CD4-positive, alpha-beta T cell (primary cell): Measurements from ENCODE around the gene TMEM256. TPM values are rescaled to one million over a fixed set of nuclear protein-coding genes. Genes with fewer than 3 reads are reported as not detected.
"Not testable (repeated sequence)": the region's sequence is repeated elsewhere in the genome, so short reads cannot be mapped to it uniquely, and the experiment has no call there.

Source experiments
- ATAC-seq: fragments of 200-7000 bp; cut with Tn5 transposase; one replicate; pipeline ENCODE4 v1.10.0; 2022; ENCODE audit warnings: mild to moderate bottlenecking; ENCODE audit not compliant: poor library complexity
- CTCF ChIA-PET: fragments of 350-600 bp; sonication (Branson Sonifier 250); formaldehyde crosslinking; loops from one replicate; lab custom pipeline; 2021; ENCODE audit warnings: antibody characterized with exemption, inconsistent platforms; lab: Charles Lee
- POLR2A ChIA-PET: fragments of 350-600 bp; sonication (Branson Sonifier 250); formaldehyde crosslinking; loops from one replicate; lab custom pipeline; 2021; ENCODE audit warnings: antibody characterized with exemption, inconsistent platforms; lab: Charles Lee
- DNase-seq, 14 experiments: peaks; one replicate each; pipeline ENCODE4 v3.0.0-alpha.2; 2013 to 2020; ENCODE audit warnings: mixed read lengths in 2 of 14
- H3K27ac ChIP-seq, 2 donors: one replicate each; pipeline versions ENCODE4 v1.5.1 to v1.7.0; 2013; ENCODE audit warnings: low read length in 2 of 2, low read depth in 1 of 2, mild to moderate bottlenecking in 1 of 2
- H3K27me3 ChIP-seq, 2 experiments: 1 replicate in 1 of 2; 2 replicates in 1 of 2; pipeline versions ENCODE4 v1.6.1 to v1.7.0; 2013; ENCODE audit warnings: low read length in 2 of 2, control low read depth in 1 of 2, mild to moderate bottlenecking in 1 of 2, moderate library complexity in 1 of 2; ENCODE audit not compliant: insufficient read depth in 2 of 2, control insufficient read depth in 1 of 2
- H3K36me3 ChIP-seq: one replicate; pipeline ENCODE4 v1.6.1; 2013; ENCODE audit warnings: low read length, control low read depth; ENCODE audit not compliant: insufficient read depth
- H3K4me1 ChIP-seq: one replicate; pipeline ENCODE4 v1.6.1; 2013; ENCODE audit warnings: low read length, control low read depth; ENCODE audit not compliant: insufficient read depth
- H3K4me3 ChIP-seq: one replicate; pipeline ENCODE4 v1.5.1; 2013; ENCODE audit warnings: mild to moderate bottlenecking, low read length, moderate library complexity
- H3K9me3 ChIP-seq, 2 experiments: 1 replicate in 1 of 2; 2 replicates in 1 of 2; pipeline versions ENCODE4 v1.6.1 to v1.7.0; 2013; ENCODE audit warnings: low read length in 2 of 2, mild to moderate bottlenecking in 2 of 2, control low read depth in 1 of 2, moderate library complexity in 1 of 2; ENCODE audit not compliant: control insufficient read depth in 1 of 2, insufficient read depth in 1 of 2
- H3K27ac Mint-ChIP-seq: one replicate; pipeline ENCODE4 v1.8.0; 2020; ENCODE audit warnings: mixed read lengths
- H3K27me3 Mint-ChIP-seq: one replicate; pipeline ENCODE4 v1.8.0; 2021; ENCODE audit warnings: mixed read lengths
- H3K36me3 Mint-ChIP-seq: one replicate; pipeline ENCODE4 v1.8.0; 2021; ENCODE audit warnings: low read depth, mixed read lengths
- H3K4me1 Mint-ChIP-seq: one replicate; pipeline ENCODE4 v1.8.0; 2021; ENCODE audit warnings: low read depth, mixed read lengths
- H3K4me3 Mint-ChIP-seq: one replicate; pipeline ENCODE4 v1.8.0; 2020; ENCODE audit warnings: mild to moderate bottlenecking, mixed read lengths
- H3K9me3 Mint-ChIP-seq: one replicate; pipeline ENCODE4 v1.8.0; 2020; ENCODE audit warnings: mixed read lengths
- intact Hi-C, 2 experiments: fragments of 100-400 bp; cut with DNase I in 1 of 2; cut with micrococcal nuclease in 1 of 2; formaldehyde crosslinking; loops; one replicate each; pipeline versions ENCODE4 v1.15.1 to v1.9.0; 2023 to 2025; cut with DNase I, micrococcal nuclease
- total RNA-seq, 174 experiments: library from RNA in 2 of 174; stranded (reverse) in 2 of 174; gene quantifications; one replicate each; pipeline ENCODE4 v1.2.3 and lab custom pipeline; 2021 to 2026
- TF ChIP-seq, protein P1 (sequence below): fragments of 200-600 bp; IDR thresholded peaks from one replicate; pipeline ENCODE4 v1.8.0; 2022; ENCODE audit warnings: antibody characterized with exemption, mild to moderate bottlenecking

Gene TMEM256
- total RNA-seq, 2 experiments from 2014 or later = 29.0 to 29.4 TPM

DNA sequence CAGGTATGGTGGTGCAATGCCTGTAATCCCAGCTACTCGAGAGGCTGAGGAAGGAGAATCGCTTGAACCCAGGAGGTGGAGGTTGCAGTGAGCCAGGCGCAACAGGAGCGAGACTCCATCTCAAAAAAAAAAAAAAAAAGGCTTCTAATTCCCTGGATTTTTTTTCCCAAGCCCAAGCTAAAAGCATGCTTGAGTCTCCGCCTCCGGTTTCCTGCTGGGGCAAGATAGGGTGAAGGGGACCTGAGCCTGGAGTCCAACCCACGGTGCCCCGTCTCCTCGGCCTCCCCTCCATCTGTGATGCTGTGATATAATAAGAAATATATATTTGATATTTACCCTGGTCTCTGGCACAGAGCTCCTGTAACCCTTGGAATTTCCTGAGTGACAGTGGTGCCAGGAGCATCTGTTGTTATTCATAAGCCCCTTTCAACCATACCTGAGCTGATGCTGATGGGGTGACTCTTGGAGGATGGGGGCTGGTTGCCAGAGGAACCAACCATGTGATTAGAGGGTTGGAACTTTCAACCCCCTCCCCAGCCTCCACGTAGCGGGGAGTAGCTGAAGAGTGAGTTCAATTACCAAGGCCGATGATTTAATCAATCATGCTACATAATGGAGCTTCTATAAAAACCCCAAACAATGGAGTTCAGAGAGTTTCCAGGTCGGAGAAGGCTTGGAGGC, 35.8 kb downstream of the TMEM256 start:
- H3K4me3 Mint-ChIP-seq = no peak overlapping the region
- no peaks in the 10 kb centered on the region for H3K4me1 Mint-ChIP-seq
- Histone ChIP-seq H3K27me3 (no peaks in the 10 kb centered on the region), H3K36me3 (no peaks in the 10 kb centered on the region), H3K4me3 (no peak overlapping the region), H3K27ac (no peak overlapping the region), H3K9me3 (no peaks in the 10 kb centered on the region), H3K4me1 (no peaks in the 10 kb centered on the region)
- no peaks in the 10 kb centered on the region for H3K9me3 Mint-ChIP-seq
- DNase-seq (no peak), ATAC-seq (no peak)
- intact Hi-C loops = no loop called here
- H3K36me3 Mint-ChIP-seq = no peaks in the 10 kb centered on the region
- H3K27me3 Mint-ChIP-seq = no peaks in the 10 kb centered on the region
- ChIA-PET CTCF (no interaction called here), POLR2A (interaction anchor here (1.3 to 1.4 kb wide), 2 partner anchors 15 to 36 kb away, joined by 4 to 5 read pairs; partner anchors contain the start of gene TMEM256)
- TF ChIP-seq, protein P1, sequence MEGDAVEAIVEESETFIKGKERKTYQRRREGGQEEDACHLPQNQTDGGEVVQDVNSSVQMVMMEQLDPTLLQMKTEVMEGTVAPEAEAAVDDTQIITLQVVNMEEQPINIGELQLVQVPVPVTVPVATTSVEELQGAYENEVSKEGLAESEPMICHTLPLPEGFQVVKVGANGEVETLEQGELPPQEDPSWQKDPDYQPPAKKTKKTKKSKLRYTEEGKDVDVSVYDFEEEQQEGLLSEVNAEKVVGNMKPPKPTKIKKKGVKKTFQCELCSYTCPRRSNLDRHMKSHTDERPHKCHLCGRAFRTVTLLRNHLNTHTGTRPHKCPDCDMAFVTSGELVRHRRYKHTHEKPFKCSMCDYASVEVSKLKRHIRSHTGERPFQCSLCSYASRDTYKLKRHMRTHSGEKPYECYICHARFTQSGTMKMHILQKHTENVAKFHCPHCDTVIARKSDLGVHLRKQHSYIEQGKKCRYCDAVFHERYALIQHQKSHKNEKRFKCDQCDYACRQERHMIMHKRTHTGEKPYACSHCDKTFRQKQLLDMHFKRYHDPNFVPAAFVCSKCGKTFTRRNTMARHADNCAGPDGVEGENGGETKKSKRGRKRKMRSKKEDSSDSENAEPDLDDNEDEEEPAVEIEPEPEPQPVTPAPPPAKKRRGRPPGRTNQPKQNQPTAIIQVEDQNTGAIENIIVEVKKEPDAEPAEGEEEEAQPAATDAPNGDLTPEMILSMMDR = no peak
- no peak overlapping the region for H3K27ac Mint-ChIP-seq

GRCh38 chr17:7367083-7367482, 36.8 kb downstream of the TMEM256 start:
- no peak for ATAC-seq
- H3K36me3 Mint-ChIP-seq = no peaks in the 10 kb centered on the region
- no peaks in the 10 kb centered on the region for H3K36me3 ChIP-seq
- H3K9me3 Mint-ChIP-seq = no peaks in the 10 kb centered on the region
- no peak overlapping the region for H3K27ac Mint-ChIP-seq
- no peak overlapping the region for H3K4me3 ChIP-seq
- POLR2A ChIA-PET = no interaction called here
- intact Hi-C loops = no loop called here
- H3K4me1 Mint-ChIP-seq = no peaks in the 10 kb centered on the region
- no peaks in the 10 kb centered on the region for H3K27me3 Mint-ChIP-seq
- TF ChIP-seq, protein P1 = no peak
- DNase-seq = no peak
- no peaks in the 10 kb centered on the region for H3K27me3 ChIP-seq
- no peaks in the 10 kb centered on the region for H3K4me1 ChIP-seq
- CTCF ChIA-PET = no interaction called here
- H3K9me3 ChIP-seq = no peaks in the 10 kb centered on the region
- no peak overlapping the region for H3K4me3 Mint-ChIP-seq
- H3K27ac ChIP-seq = no peak overlapping the region

DNA sequence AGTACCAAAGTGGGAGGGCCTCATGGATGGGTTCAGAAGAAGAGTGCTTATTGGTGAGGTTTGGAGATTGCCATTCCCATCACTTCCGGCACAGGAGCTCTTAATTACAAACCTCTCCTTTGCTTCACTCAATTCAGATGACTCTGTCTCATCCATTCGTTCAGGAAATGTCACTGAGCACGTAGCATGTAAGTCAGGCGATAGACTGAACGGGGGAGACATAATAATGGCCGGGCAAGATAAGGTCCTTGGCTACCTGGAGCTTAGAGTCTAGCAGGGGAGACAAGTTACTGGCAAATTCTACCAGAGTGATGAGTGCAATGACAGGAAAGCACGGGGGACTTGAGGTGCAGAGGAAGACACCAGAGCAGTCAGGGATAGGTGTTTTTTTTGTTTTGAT, 37.9 kb downstream of the TMEM256 start:
- H3K9me3 ChIP-seq, H3K4me3 ChIP-seq, H3K27ac ChIP-seq, H3K27me3 ChIP-seq, ATAC-seq, H3K27me3 Mint-ChIP-seq, CTCF ChIA-PET, POLR2A ChIA-PET, DNase-seq, H3K27ac Mint-ChIP-seq, intact Hi-C loops, H3K4me3 Mint-ChIP-seq, H3K4me1 ChIP-seq, H3K36me3 ChIP-seq, H3K9me3 Mint-ChIP-seq, H3K4me1 Mint-ChIP-seq, H3K36me3 Mint-ChIP-seq: not testable (repeated sequence)

DNA sequence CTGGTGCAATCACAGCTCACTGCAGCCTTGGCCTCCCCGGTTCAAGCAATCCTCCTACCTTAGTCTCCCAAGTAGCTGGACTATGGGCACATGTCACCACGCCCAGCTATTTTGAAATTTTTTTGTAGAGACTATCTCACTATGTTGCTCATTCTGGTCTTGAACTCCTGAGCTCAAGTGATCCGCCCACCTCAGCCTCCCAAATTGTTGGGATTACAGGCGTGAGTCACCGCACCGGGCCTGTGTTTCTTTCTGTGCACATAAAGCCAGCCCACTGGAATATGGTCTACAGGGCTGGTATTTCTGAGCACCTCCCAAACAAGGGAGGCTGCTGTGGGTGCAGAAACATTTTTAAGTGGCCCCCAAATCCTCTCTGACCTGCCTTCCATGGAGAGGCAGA, 40.6 kb downstream of the TMEM256 start:
- CTCF ChIA-PET = no interaction called here
- Histone ChIP-seq H3K4me1 (no peaks in the 10 kb centered on the region), H3K4me3 (no peak overlapping the region), H3K27me3 (no peaks in the 10 kb centered on the region), H3K36me3 (no peaks in the 10 kb centered on the region), H3K9me3 (no peaks in the 10 kb centered on the region), H3K27ac (no peak overlapping the region)
- H3K4me3 Mint-ChIP-seq = no peak overlapping the region
- intact Hi-C loops = no loop called here
- H3K9me3 Mint-ChIP-seq = no peaks in the 10 kb centered on the region
- peaks cover 3% of the 10 kb centered on the region for H3K27me3 Mint-ChIP-seq
- POLR2A ChIA-PET = no interaction called here
- no peak overlapping the region for H3K27ac Mint-ChIP-seq
- no peaks in the 10 kb centered on the region for H3K4me1 Mint-ChIP-seq
- ATAC-seq = no peak
- TF ChIP-seq, protein P1 = no peak
- H3K36me3 Mint-ChIP-seq = no peaks in the 10 kb centered on the region
- no peak for DNase-seq
